CD4-positive, alpha-beta T cell (primary cell): Measurements from ENCODE around the gene GYS1. TPM values are rescaled to one million over a fixed set of nuclear protein-coding genes. Genes with fewer than 3 reads are reported as not detected.
A peak's percentile ranks its signal among the peaks of the same experiment; 100 is the strongest.

Experiments used
- ATAC-seq: fragments of 200-7000 bp; cut with Tn5 transposase; one replicate; pipeline ENCODE4 v1.10.0; 2022; ENCODE audit warnings: mild to moderate bottlenecking; ENCODE audit not compliant: poor library complexity
- CTCF ChIA-PET: fragments of 350-600 bp; sonication (Branson Sonifier 250); formaldehyde crosslinking; loops from one replicate; lab custom pipeline; 2021; ENCODE audit warnings: antibody characterized with exemption, inconsistent platforms; lab: Charles Lee
- POLR2A ChIA-PET: fragments of 350-600 bp; sonication (Branson Sonifier 250); formaldehyde crosslinking; loops from one replicate; lab custom pipeline; 2021; ENCODE audit warnings: antibody characterized with exemption, inconsistent platforms; lab: Charles Lee
- DNase-seq, 14 experiments: peaks; one replicate each; pipeline ENCODE4 v3.0.0-alpha.2; 2013 to 2020; ENCODE audit warnings: mixed read lengths in 2 of 14
- H3K27ac ChIP-seq, 2 donors: one replicate each; pipeline versions ENCODE4 v1.5.1 to v1.7.0; 2013; ENCODE audit warnings: low read length in 2 of 2, low read depth in 1 of 2, mild to moderate bottlenecking in 1 of 2
- H3K27me3 ChIP-seq, 2 experiments: 1 replicate in 1 of 2; 2 replicates in 1 of 2; pipeline versions ENCODE4 v1.6.1 to v1.7.0; 2013; ENCODE audit warnings: low read length in 2 of 2, control low read depth in 1 of 2, mild to moderate bottlenecking in 1 of 2, moderate library complexity in 1 of 2; ENCODE audit not compliant: insufficient read depth in 2 of 2, control insufficient read depth in 1 of 2
- H3K36me3 ChIP-seq: one replicate; pipeline ENCODE4 v1.6.1; 2013; ENCODE audit warnings: low read length, control low read depth; ENCODE audit not compliant: insufficient read depth
- H3K4me1 ChIP-seq: one replicate; pipeline ENCODE4 v1.6.1; 2013; ENCODE audit warnings: low read length, control low read depth; ENCODE audit not compliant: insufficient read depth
- H3K4me3 ChIP-seq: one replicate; pipeline ENCODE4 v1.5.1; 2013; ENCODE audit warnings: mild to moderate bottlenecking, low read length, moderate library complexity
- H3K9me3 ChIP-seq, 2 experiments: 1 replicate in 1 of 2; 2 replicates in 1 of 2; pipeline versions ENCODE4 v1.6.1 to v1.7.0; 2013; ENCODE audit warnings: low read length in 2 of 2, mild to moderate bottlenecking in 2 of 2, control low read depth in 1 of 2, moderate library complexity in 1 of 2; ENCODE audit not compliant: control insufficient read depth in 1 of 2, insufficient read depth in 1 of 2
- H3K27ac Mint-ChIP-seq: one replicate; pipeline ENCODE4 v1.8.0; 2020; ENCODE audit warnings: mixed read lengths
- H3K27me3 Mint-ChIP-seq: one replicate; pipeline ENCODE4 v1.8.0; 2021; ENCODE audit warnings: mixed read lengths
- H3K36me3 Mint-ChIP-seq: one replicate; pipeline ENCODE4 v1.8.0; 2021; ENCODE audit warnings: low read depth, mixed read lengths
- H3K4me1 Mint-ChIP-seq: one replicate; pipeline ENCODE4 v1.8.0; 2021; ENCODE audit warnings: low read depth, mixed read lengths
- H3K4me3 Mint-ChIP-seq: one replicate; pipeline ENCODE4 v1.8.0; 2020; ENCODE audit warnings: mild to moderate bottlenecking, mixed read lengths
- H3K9me3 Mint-ChIP-seq: one replicate; pipeline ENCODE4 v1.8.0; 2020; ENCODE audit warnings: mixed read lengths
- CTCF ChIP-seq: fragments of 200-600 bp; IDR thresholded peaks from one replicate; pipeline ENCODE4 v1.8.0; 2022; ENCODE audit warnings: antibody characterized with exemption, mild to moderate bottlenecking
- intact Hi-C, 2 experiments: fragments of 100-400 bp; cut with DNase I in 1 of 2; cut with micrococcal nuclease in 1 of 2; formaldehyde crosslinking; loops; one replicate each; pipeline versions ENCODE4 v1.15.1 to v1.9.0; 2023 to 2025; cut with DNase I, micrococcal nuclease
- total RNA-seq, 174 experiments: library from RNA in 2 of 174; stranded (reverse) in 2 of 174; gene quantifications; one replicate each; pipeline ENCODE4 v1.2.3 and lab custom pipeline; 2021 to 2026

The GYS1 gene
- total RNA-seq, 2 experiments from 2014 or later = 13.2 to 14.1 TPM

- H3K4me1 Mint-ChIP-seq = peaks cover under 1% of the 10 kb centered on the region
- Histone ChIP-seq H3K4me3 (no peak overlapping the region), H3K27me3 (no peaks in the 10 kb centered on the region), H3K36me3 (peaks cover 32% of the 10 kb centered on the region), H3K9me3 (no peaks in the 10 kb centered on the region), H3K27ac (no peak overlapping the region), H3K4me1 (no peaks in the 10 kb centered on the region)
- TF ChIP-seq CTCF = no peak
- no peaks in the 10 kb centered on the region for H3K9me3 Mint-ChIP-seq
- H3K27ac Mint-ChIP-seq = no peak overlapping the region
- intact Hi-C loops = no loop called here
- POLR2A ChIA-PET = interaction anchor here (1.0 to 3.1 kb wide), 4 partner anchors 9 to 17 kb away, joined by 4 to 12 read pairs (median 4); partner anchors contain the start of genes FTL, GYS1 and RUVBL2
- CTCF ChIA-PET = interaction anchor here (1.1 to 1.8 kb wide), 2 partner anchors 17 to 134 kb away, joined by 3 to 7 read pairs; partner anchors contain the start of genes GYS1 and RUVBL2
- ATAC-seq (peak; percentile 88), DNase-seq (peak in 7 of 14 experiments; percentile 23 to 67 (median 41))
- H3K36me3 Mint-ChIP-seq = peaks cover 51% of the 10 kb centered on the region
- no peaks in the 10 kb centered on the region for H3K27me3 Mint-ChIP-seq
- H3K4me3 Mint-ChIP-seq = no peak overlapping the region
Observed at GRCh38 chr19:48975947-48976847, 16.9 kb downstream of the GYS1 start.

- intact Hi-C loops = loop anchor here (1.0 to 5.0 kb wide), 5 partner anchors 39 to 183 kb away; partner anchors contain the start of genes DHDH (in 1 of the 2) and PPP1R15A (in 1 of the 2)
- Histone ChIP-seq H3K4me1 (peaks cover 18% of the 10 kb centered on the region), H3K9me3 (peaks cover 0 to 3% of the 10 kb centered on the region in 2 experiments), H3K36me3 (peaks cover 60% of the 10 kb centered on the region), H3K27ac (no peak overlapping the region), H3K4me3 (no peak overlapping the region), H3K27me3 (no peaks in the 10 kb centered on the region)
- H3K36me3 Mint-ChIP-seq = peaks cover 58% of the 10 kb centered on the region
- H3K9me3 Mint-ChIP-seq = no peaks in the 10 kb centered on the region
- TF ChIP-seq CTCF = peak; percentile 95
- POLR2A ChIA-PET = interaction anchor here (0.7 to 1.4 kb wide), 7 partner anchors 9 to 176 kb away, joined by 3 to 9 read pairs (median 5); partner anchors contain the start of genes GYS1 and RUVBL2
- H3K4me1 Mint-ChIP-seq = peaks cover 12% of the 10 kb centered on the region
- peak; percentile 68 to 92 (median 79) for DNase-seq
- H3K27ac Mint-ChIP-seq = peak overlapping the region; percentile 16
- peak overlapping the region; percentile 21 for H3K4me3 Mint-ChIP-seq
- CTCF ChIA-PET = interaction anchor here (0.5 to 2.6 kb wide), 28 partner anchors 8 to 337 kb away, joined by 3 to 31 read pairs (median 4); partner anchors contain the start of genes DHDH, GYS1, HSD17B14 and NUCB1
- ATAC-seq = peak; percentile 95
- H3K27me3 Mint-ChIP-seq = no peaks in the 10 kb centered on the region
Observed at GRCh38 chr19:48970923-48971395, 22.1 kb downstream of the GYS1 start.

DNA sequence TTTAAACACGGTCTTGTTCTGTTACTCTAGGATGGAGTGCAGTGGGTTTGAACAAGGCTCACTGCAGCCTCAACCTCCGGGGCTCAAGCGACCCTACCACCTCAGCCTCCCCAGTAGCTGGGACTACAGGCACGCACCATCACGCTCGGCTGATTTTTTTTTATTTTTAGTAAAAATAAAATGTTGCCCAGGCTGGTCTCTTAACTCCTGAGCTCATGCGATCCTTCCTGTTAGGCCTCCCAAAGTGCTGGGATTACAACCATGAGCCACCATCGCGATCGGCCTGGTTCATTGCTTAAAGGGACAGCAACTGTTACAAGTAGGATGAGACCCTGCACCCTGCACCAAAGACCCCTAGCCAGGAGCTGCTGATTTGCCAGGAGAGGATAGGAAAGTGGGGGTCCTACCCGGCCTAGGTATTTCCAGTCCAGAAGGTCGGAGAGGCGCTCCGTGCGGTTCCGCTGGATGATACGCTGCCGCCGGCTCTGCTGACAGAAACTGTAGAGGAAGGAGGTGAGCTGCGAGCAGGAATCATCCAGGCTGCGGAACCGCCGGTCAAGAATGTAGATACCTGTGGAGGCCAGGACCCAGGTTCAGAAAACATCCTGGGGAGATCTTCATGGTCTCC, 22.9 kb downstream of the GYS1 start:
- intact Hi-C loops = loop anchor here (2.0 to 5.0 kb wide), 4 partner anchors 38 to 175 kb away; partner anchors contain the start of genes DHDH (in 1 of the 2) and PPP1R15A (in 1 of the 2)
- Histone ChIP-seq H3K36me3 (peaks cover 60% of the 10 kb centered on the region), H3K4me3 (no peak overlapping the region), H3K27ac (no peak overlapping the region), H3K27me3 (peaks cover 0 to under 1% of the 10 kb centered on the region in 2 experiments), H3K9me3 (peaks cover 0 to 3% of the 10 kb centered on the region in 2 experiments), H3K4me1 (peaks cover 21% of the 10 kb centered on the region)
- CTCF ChIA-PET = interaction anchor here (0.5 to 2.6 kb wide), 28 partner anchors 8 to 336 kb away, joined by 3 to 31 read pairs (median 4); partner anchors contain the start of genes DHDH, GYS1, HSD17B14 and NUCB1
- H3K4me1 Mint-ChIP-seq = peaks cover 19% of the 10 kb centered on the region
- H3K27me3 Mint-ChIP-seq = no peaks in the 10 kb centered on the region
- ATAC-seq = no peak
- no peak overlapping the region for H3K27ac Mint-ChIP-seq
- DNase-seq = no peak
- peaks cover 63% of the 10 kb centered on the region for H3K36me3 Mint-ChIP-seq
- no peak for TF ChIP-seq CTCF
- POLR2A ChIA-PET = interaction anchor here (0.7 to 1.4 kb wide), 7 partner anchors 8 to 175 kb away, joined by 3 to 9 read pairs (median 5); partner anchors contain the start of genes GYS1 and RUVBL2
- H3K4me3 Mint-ChIP-seq = no peak overlapping the region
- no peaks in the 10 kb centered on the region for H3K9me3 Mint-ChIP-seq
